OCI-LY3 (cell line): ENCODE results near the gene ABI3BP.

Experiments used
- EZH2phosphoT487 ChIP-seq: fragments of 200-600 bp; shearing (Covaris generic); IDR thresholded peaks from 2 replicates; pipeline ENCODE4 v1.6.1; 2018; ENCODE audit warnings: antibody characterized with exemption, mixed run types, low read depth
- TF ChIP-seq, protein P1 (sequence below): fragments of 200-600, 300-600 bp; sonication (generic); IDR thresholded peaks from 2 replicates; pipeline ENCODE4 v1.5.1; 2014; ENCODE audit warnings: antibody characterized with exemption, low read length, low read depth

DNA sequence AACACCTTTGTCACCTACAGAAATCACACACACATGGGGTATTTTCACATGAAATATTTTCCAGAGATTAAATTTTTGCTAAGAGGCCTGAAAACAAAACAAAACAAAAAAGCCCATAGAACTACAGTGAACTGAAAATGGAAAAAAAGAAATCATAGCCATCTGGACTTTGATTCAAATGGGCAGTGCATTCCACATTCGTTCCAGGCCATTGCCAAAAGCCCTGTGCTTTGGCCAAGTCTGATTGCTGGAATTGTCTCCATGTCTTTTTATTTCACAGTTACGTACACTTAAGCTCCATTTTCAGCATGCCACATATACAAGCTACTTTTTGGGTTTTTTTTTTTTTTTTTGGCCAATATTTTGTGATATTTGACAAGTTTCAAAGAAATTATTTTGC, 236.8 kb downstream of the ABI3BP start:
- TF ChIP-seq, protein P1, sequence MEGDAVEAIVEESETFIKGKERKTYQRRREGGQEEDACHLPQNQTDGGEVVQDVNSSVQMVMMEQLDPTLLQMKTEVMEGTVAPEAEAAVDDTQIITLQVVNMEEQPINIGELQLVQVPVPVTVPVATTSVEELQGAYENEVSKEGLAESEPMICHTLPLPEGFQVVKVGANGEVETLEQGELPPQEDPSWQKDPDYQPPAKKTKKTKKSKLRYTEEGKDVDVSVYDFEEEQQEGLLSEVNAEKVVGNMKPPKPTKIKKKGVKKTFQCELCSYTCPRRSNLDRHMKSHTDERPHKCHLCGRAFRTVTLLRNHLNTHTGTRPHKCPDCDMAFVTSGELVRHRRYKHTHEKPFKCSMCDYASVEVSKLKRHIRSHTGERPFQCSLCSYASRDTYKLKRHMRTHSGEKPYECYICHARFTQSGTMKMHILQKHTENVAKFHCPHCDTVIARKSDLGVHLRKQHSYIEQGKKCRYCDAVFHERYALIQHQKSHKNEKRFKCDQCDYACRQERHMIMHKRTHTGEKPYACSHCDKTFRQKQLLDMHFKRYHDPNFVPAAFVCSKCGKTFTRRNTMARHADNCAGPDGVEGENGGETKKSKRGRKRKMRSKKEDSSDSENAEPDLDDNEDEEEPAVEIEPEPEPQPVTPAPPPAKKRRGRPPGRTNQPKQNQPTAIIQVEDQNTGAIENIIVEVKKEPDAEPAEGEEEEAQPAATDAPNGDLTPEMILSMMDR: no peak
- no peak for TF ChIP-seq EZH2phosphoT487
